RPMI8226 (cell line): ENCODE measurements around the gene CALML4.
"Not testable (repeated sequence)": the region's sequence is repeated elsewhere in the genome, so short reads cannot be mapped to it uniquely, and the experiment has no call there.

Experiments
- DNase-seq: peaks from one replicate; pipeline ENCODE4 v3.0.0-alpha.2; 2015

Gene CALML4

DNA sequence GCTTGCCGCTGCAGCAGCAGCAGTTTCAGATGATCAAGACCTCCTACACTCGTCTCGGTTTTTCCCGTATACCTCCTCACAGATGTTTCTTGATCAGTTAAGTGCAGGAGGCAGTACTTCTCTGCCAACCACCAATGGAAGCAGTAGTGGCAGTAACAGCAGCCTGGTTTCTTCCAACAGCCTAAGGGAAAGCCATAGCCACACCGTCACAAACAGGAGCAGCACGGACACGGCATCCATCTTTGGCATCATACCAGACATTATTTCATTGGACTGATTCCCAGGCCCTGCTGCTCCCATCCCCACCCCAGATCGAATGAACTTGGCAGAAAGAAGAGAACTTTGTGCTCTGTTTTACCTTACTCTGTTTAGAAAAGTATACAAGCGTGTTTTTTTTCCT lies 17.6 kb downstream of the CALML4 start:
- peak; percentile 27 for DNase-seq

DNA sequence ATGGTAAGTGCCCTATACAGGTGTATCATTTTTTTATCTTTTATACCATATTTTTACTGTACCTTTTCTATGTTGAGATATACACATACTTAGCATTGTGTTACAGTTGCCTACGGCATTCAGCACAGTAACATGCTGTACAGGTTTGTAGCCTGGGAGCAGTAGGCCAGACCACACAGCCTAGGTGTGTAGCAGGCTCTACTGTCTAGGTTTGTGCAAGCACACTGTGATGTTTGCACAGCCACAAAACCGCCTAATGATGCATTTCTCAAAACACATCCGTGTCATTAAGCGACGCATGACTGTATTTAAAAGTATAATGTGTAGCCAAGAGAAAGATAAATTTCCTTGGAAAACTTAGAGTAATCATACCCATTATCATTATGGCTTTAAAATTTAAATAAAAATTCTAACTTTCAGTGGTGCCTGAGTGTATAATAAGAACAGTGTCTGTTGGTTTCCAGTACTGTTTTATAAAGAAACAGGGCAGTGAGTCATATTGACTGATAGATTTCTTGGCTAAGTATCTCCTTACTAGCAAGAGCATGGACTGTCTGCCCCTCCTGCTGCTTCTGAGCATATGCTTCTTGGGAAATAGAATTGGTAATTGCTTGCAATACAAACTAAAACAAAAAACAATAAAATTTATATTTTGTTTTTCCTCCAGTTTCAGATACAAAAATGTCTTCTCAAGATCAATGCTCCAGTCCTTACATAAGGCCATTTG lies 18.3 kb downstream of the CALML4 start:
- DNase-seq, result no peak

DNA sequence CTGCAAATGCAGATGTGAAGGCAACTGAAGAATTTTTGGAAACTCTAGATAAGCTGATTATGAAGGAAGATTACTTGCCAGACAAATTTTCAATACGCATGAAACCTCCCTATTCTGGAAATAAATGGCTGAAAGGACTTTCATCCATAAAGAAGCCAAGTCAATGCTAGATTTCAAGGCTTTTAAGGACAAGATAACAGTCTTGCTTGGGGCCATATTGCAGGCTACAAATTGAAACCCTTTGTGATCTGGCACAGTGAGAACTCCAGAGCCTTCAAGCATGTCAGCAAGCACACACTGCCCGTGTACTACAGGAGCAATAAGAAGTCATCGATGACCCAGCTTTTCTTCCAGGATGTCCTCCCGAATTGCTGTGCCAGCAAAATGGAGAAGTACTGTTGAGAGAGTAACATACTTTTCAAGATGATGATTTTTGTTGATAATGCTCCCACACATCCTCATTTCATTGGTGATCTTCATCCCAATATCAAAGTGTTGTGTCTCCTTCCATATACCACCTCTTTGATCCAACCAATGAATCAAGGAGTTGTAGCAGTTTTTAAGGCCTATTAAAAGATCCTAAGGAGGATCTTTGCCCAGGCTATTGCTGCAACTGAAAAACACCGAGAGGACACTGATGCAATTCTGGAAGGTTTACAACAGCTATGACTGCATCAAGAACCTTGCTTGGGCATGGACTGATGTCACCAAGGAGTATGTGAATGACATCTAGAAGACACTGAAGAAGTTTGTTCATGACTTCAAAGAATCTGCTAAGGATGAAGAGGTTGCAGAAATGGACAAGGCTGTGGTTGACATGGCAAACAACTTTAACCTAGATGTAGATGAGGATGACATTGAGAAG lies 20.3 kb downstream of the CALML4 start:
- peak; percentile 22 for DNase-seq

DNA sequence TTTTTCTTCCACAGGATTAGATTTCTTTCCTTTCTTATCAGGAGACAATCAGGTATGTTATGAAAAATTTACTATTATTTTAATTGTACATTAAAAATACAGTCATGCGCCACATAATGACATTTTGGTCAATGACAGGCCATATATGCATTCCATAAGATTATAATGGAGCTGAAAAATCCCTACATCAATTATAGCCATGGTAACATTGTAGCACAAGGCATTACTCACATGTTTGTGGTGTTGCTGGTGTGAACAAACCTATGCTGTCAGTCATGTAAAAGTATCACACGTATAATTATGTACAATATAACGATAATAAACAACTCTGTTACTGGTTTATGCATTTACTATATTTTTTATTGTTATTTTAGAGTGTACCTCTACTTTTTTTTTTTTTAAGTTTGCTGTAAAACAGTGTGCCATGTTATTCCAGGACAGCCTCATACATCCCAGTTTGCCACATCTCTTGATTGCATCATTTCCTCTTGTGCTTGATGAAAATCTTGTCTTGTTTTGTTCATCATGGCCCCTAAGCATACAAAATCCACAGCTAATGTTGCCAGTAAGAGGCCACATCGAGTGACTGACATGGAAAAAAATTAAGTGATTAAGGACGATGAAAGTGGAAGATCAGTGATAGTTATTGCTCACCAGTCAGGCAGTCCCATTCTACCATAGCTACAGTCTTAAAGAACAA lies 21.4 kb downstream of the CALML4 start:
- DNase-seq, result no peak

DNA sequence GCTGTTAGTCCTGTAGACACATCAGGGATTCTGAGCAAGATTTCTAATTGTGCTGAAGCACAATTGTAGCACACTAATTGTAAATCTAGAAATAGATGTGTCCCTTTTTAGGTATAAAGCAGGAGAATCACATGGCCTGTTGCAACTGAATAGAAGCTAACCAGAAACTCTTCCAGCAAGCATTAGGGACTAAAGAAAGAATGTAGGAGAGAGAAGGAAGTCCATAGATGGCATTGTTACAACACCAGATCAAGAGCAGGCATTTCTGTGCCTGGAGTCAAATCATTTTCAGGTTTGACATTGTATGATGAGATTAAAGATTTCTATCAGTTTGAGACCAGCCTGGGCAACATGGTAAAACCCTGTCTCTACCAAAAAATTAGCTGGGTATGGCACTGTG lies 27.4 kb downstream of the CALML4 start:
- no peak for DNase-seq

DNA sequence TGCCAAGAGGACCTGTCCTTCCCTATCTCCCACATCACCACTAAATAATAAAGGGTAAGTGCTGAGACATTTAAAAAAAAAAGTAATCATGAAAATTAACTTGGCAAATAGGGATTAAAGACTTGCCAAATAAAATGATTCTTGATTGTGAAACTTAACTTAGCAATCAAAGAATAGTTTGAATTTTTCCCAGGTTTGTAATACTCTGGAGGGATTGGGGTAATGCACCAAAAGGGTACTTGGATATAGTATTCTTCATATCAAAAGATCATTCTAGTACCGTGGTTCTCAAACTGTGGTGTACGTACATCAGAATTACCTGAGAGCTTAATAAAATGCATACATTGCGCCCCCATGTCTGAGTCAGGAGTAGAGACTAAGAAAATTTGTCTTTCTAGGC lies 28.5 kb downstream of the CALML4 start:
- DNase-seq, result no peak

DNA sequence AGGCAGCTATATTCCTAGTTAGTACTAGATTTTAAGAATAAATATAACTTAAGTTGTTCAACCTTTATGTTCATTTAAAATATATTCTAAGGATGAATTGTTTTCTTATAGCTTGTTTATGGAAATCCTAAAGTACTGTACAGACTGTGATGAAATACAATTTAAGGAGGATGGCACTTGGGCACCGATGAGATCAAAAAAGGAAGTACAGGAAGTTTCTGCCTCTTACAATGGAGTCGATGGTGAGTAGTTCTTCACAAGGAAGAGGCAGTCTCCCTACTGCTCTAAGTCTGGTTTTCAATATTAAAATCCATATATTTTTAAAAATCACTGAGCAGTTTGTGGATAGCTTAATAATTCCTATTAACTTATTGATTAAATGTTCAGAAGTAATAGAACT lies 29.6 kb downstream of the CALML4 start:
- DNase-seq, result no peak

DNA sequence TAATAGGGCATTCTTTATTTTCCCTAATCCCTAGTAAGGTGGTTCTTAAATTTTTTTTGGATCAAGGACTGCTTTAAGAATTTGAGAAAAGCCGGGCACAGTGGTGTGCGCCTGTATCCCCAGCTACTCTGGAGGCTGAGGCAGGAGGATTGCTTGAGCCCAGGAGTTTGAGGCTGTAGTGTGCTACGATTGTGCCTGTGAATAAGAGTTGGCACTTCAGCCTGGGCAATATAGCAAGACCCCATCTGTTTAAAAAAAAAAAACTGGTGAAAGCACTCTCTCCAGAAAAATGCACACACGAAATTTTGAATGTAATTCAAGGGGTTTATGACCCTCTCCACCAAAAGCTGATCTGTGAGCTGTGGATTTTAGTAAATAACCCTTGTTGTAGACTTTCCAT lies 32.0 kb downstream of the CALML4 start:
- no peak for DNase-seq

DNA sequence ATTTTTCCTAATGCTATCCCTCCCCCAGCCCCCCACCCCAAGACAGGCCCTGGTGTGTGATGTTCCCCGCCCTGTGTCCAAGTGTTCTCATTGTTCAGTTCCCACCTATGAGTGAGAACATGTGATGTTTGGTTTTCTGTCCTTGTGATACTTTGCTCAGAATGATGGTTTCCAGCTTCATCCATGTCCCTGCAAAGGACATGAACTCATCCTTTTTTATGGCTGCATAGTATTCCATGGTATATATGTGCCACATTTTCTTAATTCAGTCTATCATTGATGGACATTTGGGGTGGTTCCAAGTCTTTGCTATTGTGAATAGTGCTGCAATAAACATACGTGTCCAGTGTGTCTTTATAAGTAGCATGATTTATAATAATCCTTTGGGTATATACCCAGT lies 33.1 kb downstream of the CALML4 start:
- DNase-seq, result not testable (repeated sequence)

DNA sequence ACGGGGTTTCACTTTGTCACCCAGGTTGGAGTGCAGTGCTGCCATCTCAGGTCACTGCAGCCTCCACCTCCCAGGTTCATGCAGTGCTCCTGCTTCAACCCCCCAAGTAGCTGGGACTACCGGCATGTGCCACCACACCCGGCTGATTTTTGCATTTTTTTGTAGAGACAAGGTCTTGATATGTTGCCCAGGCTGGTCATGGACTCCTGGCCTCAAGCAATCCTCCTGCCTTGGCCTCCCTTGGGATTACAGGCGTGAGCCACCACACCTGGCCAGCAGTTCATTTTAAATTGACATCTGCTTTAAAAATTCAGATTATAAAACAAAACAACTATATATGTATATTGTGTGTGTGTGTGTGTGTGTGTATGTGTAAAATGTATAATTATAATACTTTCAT lies 38.3 kb downstream of the CALML4 start:
- no peak for DNase-seq

DNA sequence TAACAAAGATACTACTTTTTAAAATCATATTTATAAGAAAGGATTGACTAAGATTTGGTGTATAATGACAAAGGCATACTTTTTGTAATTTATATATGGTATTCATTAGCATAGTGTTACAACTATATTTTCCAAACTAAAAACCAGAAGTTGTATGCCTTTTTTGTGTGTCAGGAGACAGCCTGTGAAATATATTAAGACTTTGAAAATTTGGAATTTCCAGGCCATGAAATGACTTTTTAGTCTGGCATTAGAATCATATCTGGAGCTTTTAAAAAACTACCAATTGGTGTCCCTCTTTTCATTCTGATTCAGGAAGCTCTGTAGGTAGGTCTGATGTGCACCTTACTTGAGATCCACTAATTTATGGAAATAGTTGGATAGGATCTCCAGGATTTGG lies 41.9 kb downstream of the CALML4 start:
- no peak for DNase-seq

DNA sequence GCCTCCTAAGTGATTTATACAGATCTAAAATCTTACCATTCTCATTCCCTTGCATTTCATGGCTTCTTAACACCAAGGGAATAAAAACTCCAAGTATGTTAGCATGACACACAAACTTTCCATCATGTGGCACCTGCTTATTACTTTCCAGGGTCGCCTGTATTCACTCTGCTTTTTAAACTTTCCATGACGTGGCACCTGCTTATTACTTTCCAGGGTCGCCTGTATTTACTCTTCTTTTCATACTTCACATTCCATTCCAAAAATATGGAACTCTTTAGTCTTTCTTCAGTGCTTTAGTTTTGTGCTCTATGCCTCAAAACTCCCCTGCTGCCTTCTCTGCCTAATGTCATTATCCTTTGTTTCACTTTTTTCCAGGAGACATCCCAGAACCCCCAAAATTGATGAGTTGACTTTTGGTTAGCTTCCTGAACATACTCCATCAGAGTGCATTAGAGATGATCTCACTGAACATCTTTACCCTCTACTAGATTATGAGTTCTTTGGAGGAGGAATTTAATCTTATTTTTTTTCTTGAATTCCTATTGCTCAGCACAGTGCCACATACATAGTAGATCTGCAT lies 47.0 kb downstream of the CALML4 start:
- no peak for DNase-seq

DNA sequence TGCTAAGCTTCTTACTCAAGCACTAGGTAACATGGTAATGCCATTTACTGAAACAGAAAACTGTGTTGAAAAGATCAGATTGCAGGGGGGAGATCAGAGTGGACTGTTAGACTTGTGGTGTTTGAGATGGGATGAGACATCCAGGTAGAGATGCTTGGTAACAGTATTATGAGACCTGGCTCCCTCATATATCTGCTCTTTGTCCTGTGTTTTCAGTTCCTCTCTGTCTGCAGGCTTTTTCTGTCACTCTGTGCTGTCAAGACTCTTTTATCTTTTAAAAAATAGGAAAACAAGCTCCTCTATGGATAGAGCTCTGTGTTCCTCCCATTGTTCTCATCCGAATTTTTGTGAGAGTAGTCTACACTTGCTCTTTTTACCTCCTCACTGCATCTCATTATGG lies 48.1 kb downstream of the CALML4 start:
- DNase-seq, result no peak

DNA sequence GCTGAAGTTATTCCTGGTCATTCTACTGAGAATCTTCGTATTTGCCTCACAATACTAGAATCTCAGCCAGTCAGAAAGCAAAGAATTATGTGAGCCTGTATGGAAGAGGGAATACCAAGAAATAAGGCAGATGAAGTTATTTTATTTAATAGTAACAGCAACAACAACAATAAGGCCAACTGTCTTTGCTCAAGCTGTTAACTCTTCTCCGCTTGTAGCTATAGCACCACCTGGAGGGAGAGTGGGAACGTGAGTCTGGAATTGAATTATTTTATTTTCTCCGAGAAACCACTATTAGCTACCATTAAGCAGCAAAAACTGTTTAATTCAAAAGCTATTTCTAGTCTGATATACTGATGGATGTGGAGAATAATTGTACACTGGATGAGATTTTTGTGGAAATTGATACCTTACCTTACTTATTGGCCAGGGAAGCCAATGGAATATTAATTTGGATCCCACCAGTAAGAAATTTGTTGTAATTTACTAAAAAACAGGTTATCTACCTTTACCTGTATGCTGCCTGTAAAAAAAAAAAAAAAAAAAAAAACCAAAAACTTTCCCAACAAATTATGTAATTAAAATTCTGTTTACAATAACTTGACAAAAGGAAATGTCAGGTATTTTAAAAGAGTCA lies 50.1 kb downstream of the CALML4 start:
- peak; percentile 65 for DNase-seq

DNA sequence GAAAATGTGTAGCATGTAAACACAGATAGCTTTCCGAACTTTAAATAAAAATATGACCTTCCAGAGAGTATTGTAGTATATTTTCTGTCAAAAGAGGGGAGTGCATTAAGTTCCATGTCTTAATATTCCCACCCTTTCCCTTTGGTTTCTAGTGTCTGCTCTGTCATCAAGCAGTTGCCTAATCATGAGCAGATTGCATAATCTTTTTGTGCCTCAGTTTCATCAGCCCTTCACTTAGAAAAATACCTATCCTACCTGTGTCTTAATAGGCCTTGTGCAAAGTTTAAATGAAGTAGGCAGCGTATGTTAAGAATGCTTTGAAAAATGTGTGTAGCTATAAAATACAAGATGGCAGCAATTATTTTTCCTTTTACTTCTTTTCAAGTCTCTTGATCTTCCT lies 52.8 kb downstream of the CALML4 start:
- no peak for DNase-seq

DNA sequence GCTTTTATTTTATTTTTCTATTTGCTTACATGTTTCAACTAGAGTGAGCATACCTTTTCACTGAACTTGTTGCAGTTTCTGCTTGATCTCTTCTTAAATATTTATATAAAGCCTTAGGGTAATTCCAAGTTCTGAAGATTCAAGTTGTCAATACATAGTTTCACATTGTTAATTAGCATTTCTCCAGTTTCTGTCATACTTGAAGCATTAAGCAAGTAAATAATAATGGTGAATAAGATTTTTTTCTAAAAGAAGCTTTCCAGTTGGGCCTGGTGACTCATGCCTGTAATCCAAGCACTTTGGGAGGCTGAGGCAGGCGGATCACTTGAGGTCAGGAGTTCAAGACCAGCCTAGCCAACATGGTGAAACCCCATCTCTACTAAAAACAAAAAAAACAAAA lies 53.9 kb downstream of the CALML4 start:
- no peak for DNase-seq

DNA sequence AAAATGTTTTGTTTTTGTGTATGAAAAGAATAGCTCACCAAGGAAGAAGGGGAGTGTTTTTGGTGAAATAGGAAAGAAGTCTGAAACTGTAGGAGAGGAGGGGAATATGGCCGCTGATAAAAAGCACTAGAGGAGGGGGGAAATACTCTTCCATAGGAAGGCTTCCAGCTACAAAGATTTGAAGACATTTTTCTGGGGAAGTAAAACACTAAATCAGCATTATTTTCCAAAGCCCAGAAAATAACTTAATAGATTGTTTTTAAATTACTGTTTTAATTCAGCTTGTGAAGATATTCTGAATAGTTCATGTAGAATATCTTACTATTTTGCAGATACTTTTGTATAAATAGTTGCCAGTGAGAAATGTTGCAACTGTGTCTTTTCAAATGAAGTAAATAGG lies 54.9 kb downstream of the CALML4 start:
- no peak for DNase-seq

DNA sequence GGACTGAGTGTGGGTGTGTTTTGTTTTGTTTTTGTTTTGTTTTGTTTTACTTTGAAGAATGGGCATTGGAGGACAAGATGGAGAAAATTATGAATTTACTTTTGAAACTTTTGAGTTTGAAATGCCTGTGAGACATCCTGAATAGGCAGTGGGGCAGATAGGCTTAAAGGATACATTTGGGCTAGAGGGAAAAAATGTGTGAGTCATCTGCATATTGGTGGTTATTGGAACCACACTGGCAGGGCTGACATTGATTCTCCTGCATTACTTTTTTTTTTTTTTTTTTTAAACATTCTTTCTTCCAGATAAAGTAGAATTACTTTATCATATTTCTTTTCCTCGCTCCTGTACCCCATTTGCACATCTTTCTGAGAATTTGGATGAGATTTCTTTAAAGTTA lies 56.1 kb downstream of the CALML4 start:
- DNase-seq, result no peak

DNA sequence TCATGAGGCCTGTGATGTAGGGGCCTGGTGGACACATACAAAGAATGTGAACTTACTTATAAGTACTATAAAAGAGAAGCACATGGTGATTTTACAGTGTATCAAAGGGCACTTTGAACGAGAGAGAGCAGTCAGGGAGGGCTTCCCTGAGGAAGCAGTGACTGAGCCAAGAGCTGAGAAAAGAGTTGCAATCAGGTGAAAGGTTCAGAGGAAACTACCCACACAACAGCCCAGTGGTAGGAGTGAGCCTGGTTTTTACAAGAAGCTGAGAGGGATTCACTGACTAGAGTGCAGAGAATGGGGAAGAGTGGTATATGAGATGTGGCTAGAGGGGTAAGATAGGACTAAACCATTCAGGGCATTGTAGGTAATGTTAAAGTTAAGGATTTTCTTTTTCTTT lies 57.1 kb downstream of the CALML4 start:
- no peak for DNase-seq

DNA sequence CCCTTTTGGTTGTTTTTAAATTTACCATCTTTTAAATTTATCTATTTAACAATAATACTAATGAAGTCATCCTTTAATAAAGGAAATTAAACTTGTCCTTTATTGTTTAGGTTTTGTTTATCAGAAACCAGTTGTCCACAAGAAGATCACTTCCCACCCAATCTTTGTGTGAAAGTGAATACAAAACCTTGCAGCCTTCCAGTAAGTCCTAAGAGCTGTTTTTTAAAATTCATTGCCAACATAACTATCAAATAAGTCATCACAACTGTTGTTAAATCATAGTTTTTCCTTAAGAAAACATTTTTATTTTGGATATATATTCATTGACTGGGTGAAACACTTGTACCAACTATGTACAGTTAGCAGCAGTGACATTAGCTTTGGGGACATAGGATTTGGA lies 59.4 kb downstream of the CALML4 start:
- no peak for DNase-seq

DNA sequence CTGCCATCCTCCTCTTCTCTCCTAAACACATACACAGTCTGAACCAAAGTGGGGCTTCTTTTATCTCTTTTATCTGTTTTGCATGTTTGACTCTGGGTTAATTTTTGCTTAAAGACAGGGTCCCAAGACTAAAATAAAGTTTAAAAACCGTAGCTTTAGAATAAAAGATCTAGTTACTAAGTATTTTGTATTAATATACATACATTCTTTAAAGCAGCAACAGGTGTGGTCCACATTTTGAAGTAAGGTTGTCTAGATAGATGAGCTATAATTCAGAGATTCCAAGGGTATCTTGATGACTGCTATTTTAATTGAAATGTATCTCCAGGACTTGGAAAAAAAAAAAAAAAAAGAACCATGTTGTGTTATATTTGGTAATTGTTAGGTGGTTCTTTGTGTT lies 61.3 kb downstream of the CALML4 start:
- no peak for DNase-seq

DNA sequence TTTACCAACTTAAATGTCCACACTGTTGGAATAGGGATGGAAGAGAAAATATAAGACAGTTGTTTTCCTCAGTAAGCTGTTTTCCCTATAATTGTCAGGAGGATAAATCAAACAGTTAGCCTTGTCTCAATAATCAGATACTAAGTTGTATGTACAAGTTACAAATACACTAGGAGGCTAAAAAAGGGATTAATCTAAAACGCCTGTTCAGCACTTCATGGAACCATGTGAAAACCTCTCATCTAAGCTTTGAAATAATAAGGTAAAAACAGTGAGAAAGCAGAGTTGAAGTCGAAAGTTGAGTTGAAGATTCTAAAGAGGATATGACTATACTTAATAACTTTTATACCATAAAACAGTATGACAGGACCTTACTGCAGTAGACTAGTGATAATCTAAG lies 62.0 kb downstream of the CALML4 start:
- no peak for DNase-seq
